Rectal smooth muscle tissue (tissue), 1 donor: ENCODE results near the gene CCNY.

ENCODE experiments used
- H3K27ac ChIP-seq: one replicate; pipeline ENCODE4 v1.7.0; 2013; ENCODE audit warnings: low read depth, low read length, inconsistent platforms
- H3K27me3 ChIP-seq: one replicate; pipeline ENCODE4 v1.7.0; 2013; ENCODE audit warnings: low read length; ENCODE audit not compliant: control insufficient read depth, insufficient read depth
- H3K36me3 ChIP-seq: one replicate; pipeline ENCODE4 v1.7.0; 2013; ENCODE audit warnings: low read length; ENCODE audit not compliant: control insufficient read depth, insufficient read depth
- H3K4me1 ChIP-seq: one replicate; pipeline ENCODE4 v1.7.0; 2013; ENCODE audit warnings: low read length; ENCODE audit not compliant: control insufficient read depth, insufficient read depth
- H3K4me3 ChIP-seq: one replicate; pipeline ENCODE4 v1.7.0; 2013; ENCODE audit warnings: low read length
- H3K9ac ChIP-seq: one replicate; pipeline ENCODE4 v1.7.0; 2013; ENCODE audit warnings: low read length

The CCNY gene

GRCh38 chr10:35382096-35382495 lies 45.8 kb downstream of the CCNY start:
- Histone ChIP-seq H3K36me3 (no peaks in the 10 kb centered on the region), H3K4me1 (peaks cover 13% of the 10 kb centered on the region), H3K4me3 (no peak overlapping the region), H3K9ac (no peak overlapping the region), H3K27ac (no peak overlapping the region), H3K27me3 (no peaks in the 10 kb centered on the region)

- Histone ChIP-seq H3K4me3 (no peak overlapping the region), H3K9ac (no peak overlapping the region), H3K36me3 (no peaks in the 10 kb centered on the region), H3K27me3 (no peaks in the 10 kb centered on the region), H3K4me1 (peaks cover 13% of the 10 kb centered on the region), H3K27ac (no peak overlapping the region)
Measured at GRCh38 chr10:35384265-35384868, 48.1 kb downstream of the CCNY start.

GRCh38 chr10:35386594-35387174 lies 50.4 kb downstream of the CCNY start:
- H3K27ac ChIP-seq, result no peak overlapping the region

GRCh38 chr10:35387768-35388167 lies 51.5 kb downstream of the CCNY start:
- no peak overlapping the region for H3K4me3 ChIP-seq
- no peaks in the 10 kb centered on the region for H3K4me1 ChIP-seq

More at GRCh38 chr10:35386594-35387174, 50.4 kb downstream of the CCNY start:
- no peak overlapping the region for H3K9ac ChIP-seq
- H3K27me3 ChIP-seq, result no peaks in the 10 kb centered on the region
- no peaks in the 10 kb centered on the region for H3K36me3 ChIP-seq
- no peak overlapping the region for H3K4me3 ChIP-seq
- no peaks in the 10 kb centered on the region for H3K4me1 ChIP-seq

GRCh38 chr10:35388197-35388596 lies 51.9 kb downstream of the CCNY start:
- H3K4me1 ChIP-seq, result no peaks in the 10 kb centered on the region
- H3K9ac ChIP-seq, result no peak overlapping the region
- H3K4me3 ChIP-seq, result no peak overlapping the region
- H3K27ac ChIP-seq, result no peak overlapping the region
- H3K36me3 ChIP-seq, result no peaks in the 10 kb centered on the region
- no peaks in the 10 kb centered on the region for H3K27me3 ChIP-seq

More at GRCh38 chr10:35387768-35388167, 51.5 kb downstream of the CCNY start:
- Histone ChIP-seq H3K9ac (no peak overlapping the region), H3K27ac (no peak overlapping the region), H3K36me3 (no peaks in the 10 kb centered on the region), H3K27me3 (no peaks in the 10 kb centered on the region)

- Histone ChIP-seq H3K4me1 (no peaks in the 10 kb centered on the region), H3K27ac (no peak overlapping the region), H3K9ac (no peak overlapping the region), H3K4me3 (no peak overlapping the region), H3K36me3 (no peaks in the 10 kb centered on the region), H3K27me3 (no peaks in the 10 kb centered on the region)
Measured at GRCh38 chr10:35388682-35389081, 52.4 kb downstream of the CCNY start.

- H3K36me3 ChIP-seq, result no peaks in the 10 kb centered on the region
Measured at GRCh38 chr10:35390161-35390840, 54.0 kb downstream of the CCNY start.

GRCh38 chr10:35390843-35391152 lies 54.5 kb downstream of the CCNY start:
- H3K4me3 ChIP-seq, result no peak overlapping the region
- H3K4me1 ChIP-seq, result no peaks in the 10 kb centered on the region
- no peak overlapping the region for H3K9ac ChIP-seq
- no peaks in the 10 kb centered on the region for H3K27me3 ChIP-seq
- H3K36me3 ChIP-seq, result no peaks in the 10 kb centered on the region
- H3K27ac ChIP-seq, result no peak overlapping the region

More at GRCh38 chr10:35390161-35390840, 54.0 kb downstream of the CCNY start:
- H3K4me1 ChIP-seq, result no peaks in the 10 kb centered on the region
- H3K4me3 ChIP-seq, result no peak overlapping the region
- no peak overlapping the region for H3K27ac ChIP-seq
- H3K9ac ChIP-seq, result no peak overlapping the region
- H3K27me3 ChIP-seq, result no peaks in the 10 kb centered on the region

- H3K9ac ChIP-seq, result no peak overlapping the region
- no peaks in the 10 kb centered on the region for H3K36me3 ChIP-seq
- no peak overlapping the region for H3K4me3 ChIP-seq
- no peak overlapping the region for H3K27ac ChIP-seq
- no peaks in the 10 kb centered on the region for H3K4me1 ChIP-seq
- no peaks in the 10 kb centered on the region for H3K27me3 ChIP-seq
Measured at GRCh38 chr10:35391153-35391953, 55.0 kb downstream of the CCNY start.

GRCh38 chr10:35391954-35392262 lies 55.6 kb downstream of the CCNY start:
- Histone ChIP-seq H3K4me1 (no peaks in the 10 kb centered on the region), H3K36me3 (no peaks in the 10 kb centered on the region), H3K27me3 (no peaks in the 10 kb centered on the region), H3K9ac (no peak overlapping the region), H3K4me3 (no peak overlapping the region), H3K27ac (no peak overlapping the region)

- no peaks in the 10 kb centered on the region for H3K36me3 ChIP-seq
- no peak overlapping the region for H3K9ac ChIP-seq
- no peak overlapping the region for H3K27ac ChIP-seq
- no peak overlapping the region for H3K4me3 ChIP-seq
- no peaks in the 10 kb centered on the region for H3K27me3 ChIP-seq
- no peaks in the 10 kb centered on the region for H3K4me1 ChIP-seq
Measured at GRCh38 chr10:35392482-35393228, 56.3 kb downstream of the CCNY start.

GRCh38 chr10:35394411-35394851 lies 58.1 kb downstream of the CCNY start:
- H3K9ac ChIP-seq, result no peak overlapping the region
- no peaks in the 10 kb centered on the region for H3K27me3 ChIP-seq

More at GRCh38 chr10:35394411-35394851, 58.1 kb downstream of the CCNY start:
- Histone ChIP-seq H3K4me1 (peaks cover 2% of the 10 kb centered on the region), H3K4me3 (no peak overlapping the region), H3K36me3 (no peaks in the 10 kb centered on the region), H3K27ac (no peak overlapping the region)
